ENCODE data around the gene MTURN. TPM values are rescaled to one million over a fixed set of nuclear protein-coding genes. Genes with fewer than 3 reads are reported as not detected.

MTURN gene
- total and polyA plus RNA-seq, 9 of the 15 experiments (the other 6 are each of a cell fraction or from before 2014, with no cell fraction given): 0.94 to 14.8 (median 6.4) TPM

DNA sequence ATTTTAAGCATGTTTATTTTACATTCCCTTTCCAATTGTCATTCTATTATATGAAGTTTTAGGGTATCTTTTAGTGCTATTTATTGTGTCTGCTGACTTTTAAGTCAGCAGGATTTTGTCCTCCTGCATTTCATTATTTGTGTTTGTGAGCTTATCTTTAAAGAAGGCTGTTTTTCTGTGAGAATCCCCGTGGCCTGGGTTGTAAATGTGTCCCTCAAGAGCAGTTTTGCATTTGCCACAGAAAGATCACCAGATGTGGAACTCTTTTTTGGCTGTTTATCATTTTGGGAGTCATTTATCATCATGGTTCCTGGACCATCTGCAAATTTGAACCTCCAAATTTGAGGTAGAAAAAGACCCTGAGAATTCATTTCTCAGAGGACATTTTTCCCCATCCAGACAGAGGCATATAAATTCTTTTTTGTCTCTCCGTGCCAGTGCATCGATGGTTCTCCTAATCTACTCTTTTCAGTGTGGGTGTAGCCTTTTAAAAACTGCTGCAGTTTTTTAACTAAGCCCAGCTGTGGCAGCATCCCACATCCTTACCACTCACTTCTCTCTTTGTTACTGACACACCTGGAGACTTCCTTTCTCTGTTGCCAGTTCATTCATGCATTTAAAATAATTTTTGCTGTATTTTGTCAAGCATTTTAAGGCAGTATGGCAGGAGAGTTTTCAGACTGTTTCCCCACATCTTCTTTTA lies 20.1 kb upstream of the MTURN start (continued):
- TF ChIP-seq, protein P1, sequence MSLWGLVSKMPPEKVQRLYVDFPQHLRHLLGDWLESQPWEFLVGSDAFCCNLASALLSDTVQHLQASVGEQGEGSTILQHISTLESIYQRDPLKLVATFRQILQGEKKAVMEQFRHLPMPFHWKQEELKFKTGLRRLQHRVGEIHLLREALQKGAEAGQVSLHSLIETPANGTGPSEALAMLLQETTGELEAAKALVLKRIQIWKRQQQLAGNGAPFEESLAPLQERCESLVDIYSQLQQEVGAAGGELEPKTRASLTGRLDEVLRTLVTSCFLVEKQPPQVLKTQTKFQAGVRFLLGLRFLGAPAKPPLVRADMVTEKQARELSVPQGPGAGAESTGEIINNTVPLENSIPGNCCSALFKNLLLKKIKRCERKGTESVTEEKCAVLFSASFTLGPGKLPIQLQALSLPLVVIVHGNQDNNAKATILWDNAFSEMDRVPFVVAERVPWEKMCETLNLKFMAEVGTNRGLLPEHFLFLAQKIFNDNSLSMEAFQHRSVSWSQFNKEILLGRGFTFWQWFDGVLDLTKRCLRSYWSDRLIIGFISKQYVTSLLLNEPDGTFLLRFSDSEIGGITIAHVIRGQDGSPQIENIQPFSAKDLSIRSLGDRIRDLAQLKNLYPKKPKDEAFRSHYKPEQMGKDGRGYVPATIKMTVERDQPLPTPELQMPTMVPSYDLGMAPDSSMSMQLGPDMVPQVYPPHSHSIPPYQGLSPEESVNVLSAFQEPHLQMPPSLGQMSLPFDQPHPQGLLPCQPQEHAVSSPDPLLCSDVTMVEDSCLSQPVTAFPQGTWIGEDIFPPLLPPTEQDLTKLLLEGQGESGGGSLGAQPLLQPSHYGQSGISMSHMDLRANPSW (CRISPR knock-in tag; IDR thresholded peaks at IDR 0.05): no peak
- TF ChIP-seq MECOM (CRISPR knock-in tag; IDR thresholded peaks at IDR 0.05) (no peak), MNT (conservative IDR thresholded peaks at IDR 0.05) (no peak), NR0B1 (IDR thresholded peaks at IDR 0.05; ENCODE audit: partially characterized antibody) (no peak), ZNF511 (CRISPR knock-in tag; IDR thresholded peaks at IDR 0.05) (no peak), ZNF174 (CRISPR knock-in tag; IDR thresholded peaks at IDR 0.05) (no peak)
- TF ChIP-seq, protein P2, sequence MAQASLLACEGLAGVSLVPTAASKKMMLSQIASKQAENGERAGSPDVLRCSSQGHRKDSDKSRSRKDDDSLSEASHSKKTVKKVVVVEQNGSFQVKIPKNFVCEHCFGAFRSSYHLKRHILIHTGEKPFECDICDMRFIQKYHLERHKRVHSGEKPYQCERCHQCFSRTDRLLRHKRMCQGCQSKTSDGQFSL (CRISPR knock-in tag; IDR thresholded peaks at IDR 0.05): no peak
- TF ChIP-seq, protein P2 (tag; IDR thresholded peaks at IDR 0.05): no peak
